Esophagus (tissue), 2 donors: ENCODE data around the gene ANGPTL3. TPM values are rescaled to one million over a fixed set of nuclear protein-coding genes. Genes with fewer than 3 reads are reported as not detected.
"Not testable (repeated sequence)": the region's sequence is repeated elsewhere in the genome, so short reads cannot be mapped to it uniquely, and the experiment has no call there.

Experiments used
- H3K27ac ChIP-seq, 2 donors: one replicate each; pipeline ENCODE4 v1.5.1; 2013; ENCODE audit warnings: low read depth in 2 of 2, mild to moderate bottlenecking in 2 of 2, inconsistent platforms in 1 of 2, low read length in 1 of 2, moderate library complexity in 1 of 2
- H3K27me3 ChIP-seq, 2 donors: one replicate each; pipeline ENCODE4 v1.6.1; 2013; ENCODE audit warnings: low read length in 2 of 2, control low read depth in 1 of 2, mild to moderate bottlenecking in 1 of 2; ENCODE audit not compliant: insufficient read depth in 2 of 2, control insufficient read depth in 1 of 2
- H3K36me3 ChIP-seq, 2 donors: one replicate each; pipeline ENCODE4 v1.6.1; 2013; ENCODE audit warnings: low read length in 1 of 2; ENCODE audit not compliant: control insufficient read depth in 2 of 2, insufficient read depth in 2 of 2
- H3K4me1 ChIP-seq, 2 donors: one replicate each; pipeline ENCODE4 v1.6.1; 2013; ENCODE audit warnings: low read length in 1 of 2; ENCODE audit not compliant: control insufficient read depth in 2 of 2, insufficient read depth in 2 of 2
- H3K4me3 ChIP-seq, 2 donors: one replicate each; pipeline ENCODE4 v1.5.1; 2013; ENCODE audit warnings: low read length in 2 of 2, mild to moderate bottlenecking in 2 of 2, low read depth in 1 of 2, moderate library complexity in 1 of 2
- H3K9me3 ChIP-seq, 2 donors: one replicate each; pipeline ENCODE4 v1.6.1; 2013; ENCODE audit warnings: mild to moderate bottlenecking in 2 of 2, low read depth in 1 of 2, low read length in 1 of 2, moderate library complexity in 1 of 2; ENCODE audit not compliant: control insufficient read depth in 2 of 2, insufficient read depth in 1 of 2
- WGBS, 2 donors: extraction: QIAGEN DNeasy Blood & Tissue Kit; methylation state at CpG; one replicate each; pipeline ENCODE4 v1.1.7; 2013; 5-methylcytosine and 5-hydroxymethylcytosine counted together
- polyA plus RNA-seq, 2 donors: library from polyadenylated mRNA; stranded (reverse); fragments of 200-250 nt; gene quantifications; one replicate each; pipeline ENCODE4 v1.2.3, GENCODE V29; 2013
- donor health status: healthy with polysubstance abuse.
- donor health status: Bipolar disorder and iron deficiency.

Gene ANGPTL3
- polyA plus RNA-seq, 2 donors: not detected

DNA sequence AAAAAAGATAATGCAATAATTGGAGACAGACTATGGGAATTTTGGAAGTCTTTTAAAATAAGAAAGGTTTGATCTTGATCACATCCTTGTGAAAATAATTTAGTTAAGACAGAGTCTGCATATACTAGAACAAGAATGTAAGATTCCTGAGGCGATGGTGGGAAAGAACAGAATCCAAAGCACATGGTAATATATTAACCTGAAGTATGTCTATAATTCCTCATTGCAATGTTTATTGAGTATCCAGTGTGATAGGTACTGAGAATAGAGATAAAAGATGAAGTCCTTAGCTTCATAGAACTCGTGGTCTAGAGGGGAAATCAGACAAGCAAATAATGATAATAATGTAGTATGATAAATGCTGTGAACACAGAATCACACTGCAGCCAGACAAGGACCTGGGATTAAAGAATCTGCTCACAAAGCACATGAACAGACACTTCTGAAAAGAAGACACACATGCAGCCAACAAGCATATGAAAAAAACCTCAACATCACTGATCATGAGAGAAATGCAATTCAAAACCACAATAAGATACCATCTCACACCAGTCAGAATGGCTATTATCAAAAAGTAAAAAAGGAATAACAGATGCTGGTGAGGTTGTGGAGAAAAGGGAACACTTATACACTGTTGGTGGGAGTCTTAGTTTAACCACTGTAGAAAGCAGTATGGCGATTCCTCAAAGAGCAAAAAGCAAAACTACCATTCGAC is 6.9 kb upstream of the ANGPTL3 start:
- Histone ChIP-seq H3K4me1 (no peaks in the 10 kb centered on the region), H3K4me3 (no peak overlapping the region), H3K9me3 (no peaks in the 10 kb centered on the region), H3K27me3 (no peaks in the 10 kb centered on the region), H3K27ac (no peak overlapping the region), H3K36me3 (no peaks in the 10 kb centered on the region)
- WGBS, 2 donors: 80 to 84% methylated on average over 4 of the region's 4 CpGs

DNA sequence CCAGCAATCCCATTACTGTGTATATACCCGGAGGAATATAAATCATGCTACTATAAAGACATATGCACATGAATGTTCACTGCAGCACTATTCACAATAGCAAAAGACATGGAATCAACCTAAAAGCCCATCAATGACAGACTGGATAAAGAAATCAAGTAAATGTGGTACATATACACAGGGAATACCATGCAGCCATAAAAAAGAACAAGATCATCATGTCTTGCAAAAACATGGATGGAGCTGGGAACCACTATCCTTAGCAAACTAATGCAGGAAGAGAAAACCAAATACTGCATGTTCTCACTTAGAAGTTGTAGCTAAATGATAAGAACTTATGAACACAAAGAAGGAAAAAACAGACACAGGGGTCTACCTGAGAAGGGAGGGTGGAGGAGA is 6.4 kb upstream of the ANGPTL3 start:
- Histone ChIP-seq H3K27me3 (no peaks in the 10 kb centered on the region), H3K36me3 (no peaks in the 10 kb centered on the region), H3K4me1 (no peaks in the 10 kb centered on the region), H3K4me3 (no peak overlapping the region), H3K9me3 (no peaks in the 10 kb centered on the region), H3K27ac (no peak overlapping the region)
- 97 to 100% methylated on average over 1 of the region's 1 CpG for WGBS, 2 donors

DNA sequence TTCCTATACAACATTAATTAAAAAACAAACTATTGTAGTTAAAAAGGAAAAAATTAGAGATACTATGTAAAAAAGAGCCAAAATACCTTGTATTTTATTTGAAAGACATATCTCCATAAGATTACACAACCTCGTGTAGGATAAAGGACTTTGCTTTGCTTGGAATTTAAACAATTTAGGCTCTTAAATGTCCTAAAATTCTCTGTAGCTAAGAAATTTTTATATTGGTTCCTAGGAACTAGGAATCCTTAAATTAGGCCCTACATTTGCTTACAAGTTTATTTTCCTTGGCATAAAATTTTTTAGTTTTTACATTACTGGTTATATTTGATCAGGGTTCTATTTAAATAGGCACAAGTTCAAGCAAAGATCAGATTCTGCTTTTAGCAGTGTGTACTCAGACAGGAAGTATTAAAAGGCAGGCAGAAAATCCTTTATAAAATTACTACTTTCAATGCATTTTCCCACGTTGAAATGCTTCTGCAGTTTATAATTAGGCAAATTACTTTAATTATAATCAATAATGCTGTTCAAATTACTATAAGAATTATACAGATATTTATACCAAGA is 3.4 kb upstream of the ANGPTL3 start:
- Histone ChIP-seq H3K9me3 (no peaks in the 10 kb centered on the region), H3K27me3 (no peaks in the 10 kb centered on the region), H3K4me1 (no peaks in the 10 kb centered on the region), H3K27ac (no peak overlapping the region), H3K4me3 (no peak overlapping the region), H3K36me3 (no peaks in the 10 kb centered on the region)
- 46 to 52% methylated on average over 2 of the region's 2 CpGs for WGBS, 2 donors

DNA sequence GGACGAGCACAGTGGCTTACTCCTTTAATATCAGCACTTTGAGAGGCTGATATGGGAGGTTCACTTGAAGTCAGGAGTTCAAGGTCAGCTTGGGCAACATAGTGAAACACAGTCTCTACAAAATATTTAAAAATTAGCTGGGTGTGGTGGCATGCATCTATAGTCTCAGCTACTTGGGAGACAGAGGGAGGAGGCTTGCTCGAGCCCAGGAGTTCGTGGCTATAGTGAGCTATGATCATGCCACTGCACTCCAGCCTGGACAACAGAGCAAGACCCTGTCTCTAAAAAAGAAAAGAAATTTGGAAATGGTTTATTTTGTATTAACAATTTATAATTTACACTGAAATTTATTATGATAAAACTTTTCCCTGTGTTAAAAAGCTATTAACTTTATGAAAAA is 1.7 kb upstream of the ANGPTL3 start:
- no peak overlapping the region for H3K4me3 ChIP-seq
- no peaks in the 10 kb centered on the region for H3K4me1 ChIP-seq
- no peak overlapping the region for H3K27ac ChIP-seq
- no peaks in the 10 kb centered on the region for H3K36me3 ChIP-seq
- 90 to 93% methylated on average over 3 of the region's 3 CpGs for WGBS, 2 donors
- H3K9me3 ChIP-seq: no peaks in the 10 kb centered on the region
- no peaks in the 10 kb centered on the region for H3K27me3 ChIP-seq

DNA sequence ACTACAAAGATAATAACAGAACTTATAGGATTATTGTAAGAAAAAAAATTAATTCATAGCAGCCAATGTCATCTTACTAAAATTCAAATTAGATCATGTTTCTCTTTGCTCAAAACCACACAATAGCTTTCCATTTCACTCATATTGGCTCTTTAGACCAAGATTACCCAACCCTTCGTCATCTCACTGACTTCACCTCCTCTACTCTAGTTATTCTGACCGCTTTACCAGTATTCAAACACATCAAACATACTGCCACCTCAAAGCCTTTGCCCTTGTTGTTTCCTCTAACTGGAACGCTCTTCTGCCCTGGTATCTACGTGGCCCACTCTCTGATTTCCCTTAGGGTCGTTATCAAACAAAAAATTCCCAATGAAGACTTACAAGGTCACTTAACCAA is 1.7 kb downstream of the ANGPTL3 start:
- H3K27me3 ChIP-seq: no peaks in the 10 kb centered on the region

DNA sequence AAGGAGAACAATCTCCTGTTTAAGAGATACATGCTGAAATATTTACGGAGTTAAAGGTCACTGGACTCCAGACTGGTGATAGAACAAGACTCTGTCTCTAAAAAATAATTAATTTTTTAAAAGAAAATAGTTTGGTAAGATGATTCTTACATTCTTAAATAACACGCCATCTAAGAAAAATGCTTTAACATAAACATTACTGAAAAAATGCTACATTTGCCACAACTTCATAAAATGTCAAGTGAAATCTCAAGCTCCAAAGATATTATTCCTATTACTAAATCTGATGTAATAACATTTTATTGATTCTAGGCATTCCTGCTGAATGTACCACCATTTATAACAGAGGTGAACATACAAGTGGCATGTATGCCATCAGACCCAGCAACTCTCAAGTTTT is 4.1 kb downstream of the ANGPTL3 start:
- Histone ChIP-seq H3K27me3 (no peaks in the 10 kb centered on the region), H3K36me3 (no peaks in the 10 kb centered on the region), H3K4me3 (no peak overlapping the region), H3K9me3 (no peaks in the 10 kb centered on the region), H3K4me1 (no peaks in the 10 kb centered on the region), H3K27ac (no peak overlapping the region)
- 92 to 96% methylated on average over 2 of the region's 2 CpGs for WGBS, 2 donors

More for the DNA sequence above, 1.7 kb downstream of the ANGPTL3 start:
- no peak overlapping the region for H3K27ac ChIP-seq
- WGBS, 2 donors: 83 to 86% methylated on average over 5 of the region's 5 CpGs
- H3K9me3 ChIP-seq: no peaks in the 10 kb centered on the region
- no peaks in the 10 kb centered on the region for H3K36me3 ChIP-seq
- H3K4me1 ChIP-seq: no peaks in the 10 kb centered on the region
- H3K4me3 ChIP-seq: no peak overlapping the region

DNA sequence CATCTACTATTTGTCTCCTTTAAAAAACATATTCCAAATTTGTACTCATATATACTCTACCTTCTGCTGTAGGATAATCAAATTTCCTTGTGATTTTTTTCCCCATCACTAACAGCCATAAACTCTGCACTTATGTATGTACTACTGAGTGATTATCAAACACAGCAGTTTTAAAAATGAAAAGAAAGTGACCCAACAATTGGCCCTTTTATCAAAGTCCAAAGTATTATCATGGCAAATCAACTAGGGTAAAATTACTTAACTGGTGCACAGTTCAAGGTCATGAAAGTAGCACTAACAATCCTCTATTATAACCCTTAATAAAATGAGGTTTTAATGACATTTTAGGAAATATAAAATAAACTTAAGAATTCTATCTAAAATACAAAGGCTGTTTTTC is 11.6 kb downstream of the ANGPTL3 start:
- Histone ChIP-seq H3K27ac (no peak overlapping the region), H3K4me1 (no peaks in the 10 kb centered on the region), H3K4me3 (no peak overlapping the region)

DNA sequence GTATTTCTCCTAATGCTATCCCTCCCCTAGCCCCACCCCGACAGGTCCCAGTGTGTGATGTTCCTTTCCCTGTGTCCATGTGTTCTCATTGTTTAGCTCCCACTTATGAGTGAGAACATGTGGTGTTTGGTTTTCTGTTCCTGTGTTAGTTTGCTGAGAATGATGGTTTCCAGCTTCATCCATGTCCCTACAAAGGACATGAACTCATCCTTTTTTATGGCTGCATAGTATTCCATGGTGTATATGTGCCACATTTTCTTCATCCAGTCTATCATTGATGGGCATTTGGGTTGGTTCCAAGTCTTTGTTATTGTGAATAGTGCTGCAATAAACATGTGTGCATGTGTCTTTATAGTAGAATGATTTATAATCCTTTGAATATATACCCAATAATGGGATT is 13.3 kb downstream of the ANGPTL3 start:
- 100% methylated on average over 1 of the region's 1 CpG for WGBS, 2 donors

More for the DNA sequence above, 11.6 kb downstream of the ANGPTL3 start:
- no peaks in the 10 kb centered on the region for H3K9me3 ChIP-seq
- H3K27me3 ChIP-seq: no peaks in the 10 kb centered on the region
- H3K36me3 ChIP-seq: no peaks in the 10 kb centered on the region

DNA sequence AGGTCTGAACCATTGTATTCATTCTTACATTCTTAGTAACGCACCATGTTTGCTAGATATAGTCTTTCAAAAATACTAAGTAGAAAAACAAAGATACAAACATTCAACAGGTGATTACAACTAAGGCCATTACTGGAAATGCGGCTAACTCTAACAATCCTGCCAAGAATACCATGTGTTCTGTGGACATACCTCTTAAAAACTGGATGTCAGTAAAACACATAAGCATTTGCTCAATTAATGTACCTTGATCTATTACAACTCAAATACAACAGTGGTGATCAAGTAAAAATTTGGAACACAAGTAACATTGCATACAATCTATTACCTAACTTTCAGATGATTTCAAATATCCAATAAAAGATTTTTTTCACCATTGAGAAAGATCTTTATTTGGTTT is 15.4 kb downstream of the ANGPTL3 start:
- Histone ChIP-seq H3K36me3 (no peaks in the 10 kb centered on the region), H3K9me3 (no peaks in the 10 kb centered on the region), H3K4me1 (no peaks in the 10 kb centered on the region), H3K27me3 (no peaks in the 10 kb centered on the region), H3K27ac (no peak overlapping the region), H3K4me3 (no peak overlapping the region)
- 94 to 98% methylated on average over 2 of the region's 2 CpGs for WGBS, 2 donors

More for the DNA sequence above, 13.3 kb downstream of the ANGPTL3 start:
- H3K36me3 ChIP-seq, H3K27ac ChIP-seq, H3K9me3 ChIP-seq, H3K27me3 ChIP-seq, H3K4me3 ChIP-seq, H3K4me1 ChIP-seq: not testable (repeated sequence)

DNA sequence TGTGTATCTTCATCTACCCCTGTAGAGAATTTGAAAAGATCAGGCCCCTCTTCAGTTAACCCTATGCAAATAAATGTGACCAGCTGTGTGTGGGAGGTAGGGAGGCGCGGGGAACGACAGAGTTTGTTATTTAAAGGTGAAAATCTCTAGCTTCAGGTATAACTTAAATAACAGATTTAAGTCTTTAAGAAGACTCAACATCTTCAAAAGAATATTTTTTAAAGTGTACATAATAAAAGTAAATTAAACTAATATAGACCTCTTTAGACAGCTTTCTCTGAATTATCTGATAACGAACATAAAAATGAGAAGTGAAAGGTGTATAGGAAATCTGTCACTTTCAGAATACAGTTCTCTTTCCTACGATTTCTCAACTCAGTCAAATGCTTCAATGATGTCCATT is 16.0 kb downstream of the ANGPTL3 start:
- H3K36me3 ChIP-seq: no peaks in the 10 kb centered on the region
- H3K9me3 ChIP-seq: no peaks in the 10 kb centered on the region
- H3K27ac ChIP-seq: no peak overlapping the region
- H3K4me3 ChIP-seq: no peak overlapping the region
- H3K4me1 ChIP-seq: no peaks in the 10 kb centered on the region
- 87 to 91% methylated on average over 5 of the region's 5 CpGs for WGBS, 2 donors
- H3K27me3 ChIP-seq: no peaks in the 10 kb centered on the region
